PFSK-1 (cell line): ENCODE results near the gene DNAH9.

Experiments
- FOXP2 ChIP-seq: optimal IDR thresholded peaks from 2 replicates; pipeline ENCODE3; 2011; ENCODE audit warnings: borderline replicate concordance, control low read depth, inconsistent platforms; ENCODE audit not compliant: insufficient read depth; ENCODE audit errors: extremely low read length, extremely low read depth
- POLR2AphosphoS5 ChIP-seq: IDR thresholded peaks from 2 replicates; pipeline ENCODE4 v1.6.1; 2012; ENCODE audit warnings: low read depth, mild to moderate bottlenecking, control low read depth, low read length, moderate library complexity
- REST ChIP-seq, 2 experiments: IDR thresholded peaks; 2 replicates each; pipeline versions ENCODE4 v1.6.1 to v1.8.0; 2011 to 2012; ENCODE audit warnings: low read depth in 2 of 2, low read length in 2 of 2, control low read depth in 1 of 2, inconsistent platforms in 1 of 2, mild to moderate bottlenecking in 1 of 2, moderate library complexity in 1 of 2; ENCODE audit not compliant: insufficient read depth in 1 of 2
- SIN3A ChIP-seq: IDR thresholded peaks from 2 replicates; pipeline ENCODE4 v1.6.1; 2012; ENCODE audit warnings: mild to moderate bottlenecking, low read length, moderate library complexity, borderline replicate concordance; ENCODE audit not compliant: insufficient read depth
- TAF1 ChIP-seq: IDR thresholded peaks from 2 replicates; pipeline ENCODE4 v1.6.1; 2012; ENCODE audit warnings: low read length, control low read depth, borderline replicate concordance; ENCODE audit not compliant: insufficient read depth

The DNAH9 gene

GRCh38 chr17:11969565-11969964 is 371.3 kb downstream of the DNAH9 start:
- TF ChIP-seq REST (IDR thresholded peaks at IDR 0.05; ENCODE audit: insufficient read depth in 1 of 2, low read depth in 2 of 2, low read length in 2 of 2) = no peak
- no peak for TF ChIP-seq SIN3A
- no peak for TF ChIP-seq TAF1
- no peak for TF ChIP-seq POLR2AphosphoS5
- no peak for TF ChIP-seq FOXP2

GRCh38 chr17:11979795-11980194 is 381.5 kb downstream of the DNAH9 start:
- TF ChIP-seq TAF1 (no peak), POLR2AphosphoS5 (no peak), SIN3A (no peak), REST (IDR thresholded peaks at IDR 0.05; ENCODE audit: insufficient read depth in 1 of 2, low read depth in 2 of 2, low read length in 2 of 2) (no peak), FOXP2 (no peak)

- no peak for TF ChIP-seq REST (IDR thresholded peaks at IDR 0.05; ENCODE audit: insufficient read depth in 1 of 2, low read depth in 2 of 2, low read length in 2 of 2)
- no peak for TF ChIP-seq POLR2AphosphoS5
- no peak for TF ChIP-seq SIN3A
- no peak for TF ChIP-seq TAF1
- no peak for TF ChIP-seq FOXP2
Observed at GRCh38 chr17:11980813-11981212, 382.5 kb downstream of the DNAH9 start.

GRCh38 chr17:11981862-11982261 is 383.6 kb downstream of the DNAH9 start:
- TF ChIP-seq FOXP2 (no peak), TAF1 (no peak), POLR2AphosphoS5 (no peak), REST (IDR thresholded peaks at IDR 0.05; ENCODE audit: insufficient read depth in 1 of 2, low read depth in 2 of 2, low read length in 2 of 2) (no peak), SIN3A (no peak)

- TF ChIP-seq POLR2AphosphoS5 = no peak
- no peak for TF ChIP-seq REST (IDR thresholded peaks at IDR 0.05; ENCODE audit: insufficient read depth in 1 of 2, low read depth in 2 of 2, low read length in 2 of 2)
- no peak for TF ChIP-seq SIN3A
- no peak for TF ChIP-seq TAF1
- TF ChIP-seq FOXP2 = no peak
Observed at GRCh38 chr17:11986179-11986941, 388.1 kb downstream of the DNAH9 start.
